Gastrocnemius medialis (tissue), 4 donors: ENCODE data around the gene GYG2. TPM values are rescaled to one million over a fixed set of nuclear protein-coding genes. Genes with fewer than 3 reads are reported as not detected.

Experiments used
- ATAC-seq, 2 donors: fragments of 150-250 bp; one replicate each; pipeline ENCODE4 v1.9.1; 2016
- DNase-seq, 2 donors: peaks; one replicate each; pipeline ENCODE4 v3.0.0-alpha.2; 2019
- H3K27ac ChIP-seq, 4 donors: fragments of 200-600 bp; sonication (generic); 1 replicate in 1 of 4; 2 replicates in 3 of 4; pipeline ENCODE4 v1.5.1; 2016 to 2018; ENCODE audit warnings: mild to moderate bottlenecking in 2 of 4, moderate library complexity in 1 of 4
- H3K27me3 ChIP-seq, 3 donors: fragments of 200-600 bp; sonication (generic) in 2 of 3; 1 replicate in 1 of 3; 2 replicates in 2 of 3; pipeline versions ENCODE4 v1.5.1 to v1.6.0; 2016 to 2019; ENCODE audit warnings: mild to moderate bottlenecking in 1 of 3, moderate library complexity in 1 of 3
- H3K36me3 ChIP-seq, 2 donors: fragments of 200-600 bp; sonication (generic) in 1 of 2; one replicate each; pipeline ENCODE4 v1.5.1; 2017 to 2018
- H3K4me1 ChIP-seq, 2 donors: fragments of 200-600 bp; sonication (generic) in 1 of 2; one replicate each; pipeline ENCODE4 v1.5.1; 2016 to 2017; ENCODE audit warnings: mild to moderate bottlenecking in 2 of 2
- H3K4me3 ChIP-seq, 4 donors: fragments of 200-600 bp; sonication (generic) in 3 of 4; 1 replicate in 1 of 4; 2 replicates in 3 of 4; pipeline ENCODE4 v1.5.1; 2016 to 2019; ENCODE audit warnings: mild to moderate bottlenecking in 2 of 4
- H3K9me3 ChIP-seq, 3 donors: fragments of 200-600 bp; sonication (generic) in 2 of 3; 1 replicate in 1 of 3; 2 replicates in 2 of 3; pipeline ENCODE4 v1.5.1; 2016 to 2019
- CTCF ChIP-seq, 5 experiments: fragments of 450-650 bp in 3 of 5; fragments of 200-600 bp in 2 of 5; sonication (generic) in 2 of 5; IDR thresholded peaks in 4 of 5; conservative IDR thresholded peaks in 1 of 5; 1 replicate in 4 of 5; 2 replicates in 1 of 5; pipeline ENCODE4 v1.5.1; 2016 to 2019; ENCODE audit warnings: antibody characterized with exemption in 5 of 5, mild to moderate bottlenecking in 3 of 5, moderate library complexity in 3 of 5
- POLR2A ChIP-seq, 2 donors: fragments of 450-650 bp; IDR thresholded peaks; one replicate each; pipeline ENCODE4 v1.6.1; 2017; ENCODE audit warnings: antibody characterized with exemption in 2 of 2, mild to moderate bottlenecking in 2 of 2, moderate library complexity in 2 of 2
- in situ Hi-C, 4 donors: fragments of 200-750 bp; cut with MboI; loops; one replicate each; pipeline versions ENCODE4 v1.15.0 to v1.8.0; 2017; ENCODE audit warnings: low sequenced_read_pairs in 4 of 4
- intact Hi-C: fragments of 100-400 bp; cut with DNase I; formaldehyde crosslinking; loops from one replicate; pipeline ENCODE4 v1.15.1; 2023; ENCODE audit warnings: low total_unique reads
- total RNA-seq, 4 donors: library from RNA; depleted of rRNA; stranded (reverse); fragments of >200 nt; gene quantifications; one replicate each; pipeline versions ENCODE4 v1.1.0 to v1.2.3, GENCODE V29; 2016

Gene GYG2
- total RNA-seq, 4 donors from 2014 or later: 0.67 to 0.92 TPM; not detected in 2

GRCh38 chrX:2782778-2783177, 46.0 kb upstream of the GYG2 start:
- ATAC-seq (no peak), DNase-seq (no peak)
- H3K36me3 ChIP-seq: no peaks in the 10 kb centered on the region
- H3K27me3 ChIP-seq: no peaks in the 10 kb centered on the region
- intact Hi-C loops: no loop called here
- H3K9me3 ChIP-seq: no peaks in the 10 kb centered on the region
- TF ChIP-seq POLR2A (IDR thresholded peaks at IDR 0.05): no peak
- no peak overlapping the region for H3K27ac ChIP-seq
- no peaks in the 10 kb centered on the region for H3K4me1 ChIP-seq
- in situ Hi-C loops: no loop called here
- H3K4me3 ChIP-seq: no peak overlapping the region

DNA sequence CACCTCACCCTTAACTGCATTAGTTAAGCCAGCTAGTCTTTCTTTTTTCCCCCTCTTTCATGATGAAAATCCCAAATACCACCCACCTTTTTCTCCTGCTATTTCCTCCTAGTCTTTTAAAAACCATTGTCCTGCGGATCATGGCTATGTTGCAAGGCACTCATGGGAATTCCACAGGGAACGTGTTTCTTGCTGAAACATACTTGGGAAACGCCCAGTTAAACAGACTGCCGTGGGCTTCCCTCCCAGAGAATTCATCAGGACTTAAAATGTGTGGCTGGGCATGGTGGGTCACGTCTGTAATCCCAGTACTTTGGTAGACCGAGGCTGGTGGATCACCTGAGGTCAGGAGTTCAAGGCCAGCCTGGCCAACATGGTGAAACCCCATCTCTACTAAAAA, 44.7 kb upstream of the GYG2 start:
- TF ChIP-seq CTCF (IDR thresholded peaks at IDR 0.05 in 4 of 5, conservative IDR thresholded peaks at IDR 0.05 in 1 of 5) (no peak), POLR2A (IDR thresholded peaks at IDR 0.05) (no peak)
- in situ Hi-C loops (no loop called here), intact Hi-C loops (no loop called here)
- peak in 1 of 2 donors; percentile 41 for DNase-seq
- Histone ChIP-seq H3K27ac (no peak overlapping the region), H3K27me3 (no peaks in the 10 kb centered on the region), H3K36me3 (no peaks in the 10 kb centered on the region), H3K9me3 (no peaks in the 10 kb centered on the region), H3K4me1 (no peaks in the 10 kb centered on the region), H3K4me3 (no peak overlapping the region)
- no peak for ATAC-seq

- H3K4me1 ChIP-seq: no peaks in the 10 kb centered on the region
These were observed 43.2 kb upstream of the GYG2 start for GRCh38 chrX:2785538-2785937.

GRCh38 chrX:2788980-2789379, 39.8 kb upstream of the GYG2 start:
- TF ChIP-seq POLR2A (IDR thresholded peaks at IDR 0.05) (no peak), CTCF (IDR thresholded peaks at IDR 0.05 in 4 of 5, conservative IDR thresholded peaks at IDR 0.05 in 1 of 5) (no peak)
- intact Hi-C loops: no loop called here
- no peak for DNase-seq
- no peak overlapping the region for H3K4me3 ChIP-seq
- no peaks in the 10 kb centered on the region for H3K36me3 ChIP-seq
- H3K9me3 ChIP-seq: no peaks in the 10 kb centered on the region
- H3K4me1 ChIP-seq: no peaks in the 10 kb centered on the region
- H3K27me3 ChIP-seq: no peaks in the 10 kb centered on the region
- in situ Hi-C loops: no loop called here
- no peak for ATAC-seq
- H3K27ac ChIP-seq: no peak overlapping the region

More at GRCh38 chrX:2785538-2785937, 43.2 kb upstream of the GYG2 start:
- intact Hi-C loops (no loop called here), in situ Hi-C loops (no loop called here)
- no peaks in the 10 kb centered on the region for H3K27me3 ChIP-seq
- no peak for DNase-seq
- H3K36me3 ChIP-seq: no peaks in the 10 kb centered on the region
- H3K27ac ChIP-seq: no peak overlapping the region
- no peaks in the 10 kb centered on the region for H3K9me3 ChIP-seq
- no peak for TF ChIP-seq CTCF (IDR thresholded peaks at IDR 0.05 in 4 of 5, conservative IDR thresholded peaks at IDR 0.05 in 1 of 5)
- no peak for TF ChIP-seq POLR2A (IDR thresholded peaks at IDR 0.05)
- H3K4me3 ChIP-seq: no peak overlapping the region
- ATAC-seq: no peak

DNA sequence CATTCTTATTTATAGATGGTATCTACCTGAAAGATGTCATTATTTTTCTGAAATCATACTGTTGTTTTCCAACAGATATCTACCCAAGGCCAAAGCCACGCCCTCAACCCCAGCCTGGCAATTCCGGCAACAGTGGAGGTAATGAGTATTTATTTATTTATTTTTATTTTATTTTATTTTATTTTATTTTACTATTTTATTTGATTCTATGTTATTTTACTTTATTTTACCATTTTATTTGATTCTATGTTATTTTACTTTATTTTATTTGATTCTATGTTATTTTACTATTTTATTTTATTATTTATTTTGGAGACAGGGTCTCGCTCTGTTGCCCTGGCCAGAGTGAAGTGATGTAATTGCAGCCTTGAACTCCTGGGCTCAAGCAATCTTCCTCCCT, 39.2 kb upstream of the GYG2 start:
- Histone ChIP-seq H3K27ac (no peak overlapping the region), H3K27me3 (no peaks in the 10 kb centered on the region), H3K9me3 (no peaks in the 10 kb centered on the region), H3K4me3 (no peak overlapping the region), H3K36me3 (no peaks in the 10 kb centered on the region), H3K4me1 (no peaks in the 10 kb centered on the region)
- ATAC-seq (no peak), DNase-seq (no peak)
- intact Hi-C loops (no loop called here), in situ Hi-C loops (no loop called here)
- TF ChIP-seq CTCF (IDR thresholded peaks at IDR 0.05 in 4 of 5, conservative IDR thresholded peaks at IDR 0.05 in 1 of 5) (no peak), POLR2A (IDR thresholded peaks at IDR 0.05) (no peak)
